ENCODE results near the gene LCNL1. TPM values are rescaled to one million over a fixed set of nuclear protein-coding genes. Genes with fewer than 3 reads are reported as not detected.

Gene LCNL1
- total RNA-seq, 1 experiment from 2014 or later = not detected

DNA sequence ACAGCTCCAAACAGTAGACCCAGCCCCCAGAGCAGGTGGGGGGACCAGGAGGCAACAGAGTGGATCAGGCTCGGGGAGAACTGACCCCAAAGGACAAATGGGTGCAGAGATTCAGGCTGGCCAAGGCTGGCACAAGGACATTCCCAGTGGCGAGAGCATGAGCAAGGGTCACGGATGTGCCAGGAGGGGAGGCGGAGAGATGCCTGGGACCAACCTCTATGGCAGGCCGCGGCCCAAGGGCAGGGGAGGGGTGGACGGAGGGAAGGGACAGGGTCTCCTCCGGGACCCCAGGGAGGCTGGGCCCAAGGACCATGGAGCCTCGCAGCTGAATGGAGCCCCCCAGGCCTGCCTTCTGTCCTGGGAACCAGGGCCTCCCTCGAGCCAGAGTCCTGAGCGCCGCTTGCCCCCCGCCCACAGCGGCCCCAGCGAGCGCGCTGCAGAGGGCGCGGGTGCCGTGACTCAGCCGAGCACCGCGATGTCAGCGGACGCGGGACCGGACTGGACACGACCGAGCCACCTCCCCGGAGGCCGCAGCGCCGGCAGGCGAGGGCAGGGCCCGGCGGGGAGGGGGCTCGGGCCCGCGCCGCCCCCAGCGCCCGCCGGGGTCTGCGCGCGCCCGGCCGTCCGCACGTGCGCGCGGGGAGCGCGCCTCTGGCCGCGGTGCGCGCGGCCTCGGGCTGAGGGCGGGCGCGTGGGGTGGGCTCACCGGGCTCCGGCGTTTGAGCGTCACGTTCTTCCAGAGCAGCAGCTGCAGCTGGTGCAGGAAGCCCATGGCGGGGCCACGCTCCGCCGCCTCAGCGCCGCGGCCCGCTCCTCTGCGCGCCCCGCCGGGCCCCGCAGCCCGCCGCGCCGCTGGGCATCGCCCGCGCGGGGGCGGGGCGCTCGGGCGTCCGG lies 44.8 kb downstream of the LCNL1 start, which contains the start of gene ABCA2:
ABCA2 (minus strand) TSS at position 869 of the 894 bp plus-strand sequence; CDS start at position 772, 97 bp downstream.
- no peak for DNase-seq (ENCODE audit: low spot score)
- Histone ChIP-seq H3K27me3 (replicated peaks; ENCODE audit: insufficient read depth, low read depth, low read length, poor library complexity) (no peaks in the 10 kb centered on the region), H3K4me1 (ENCODE audit: insufficient read depth, low read length, poor library complexity, severe bottlenecking) (peaks cover 10% of the 10 kb centered on the region), H3K4me3 (ENCODE audit: low read depth, low read length, poor library complexity, severe bottlenecking) (peak within 1 kb of the TSS; percentile 61), H3K36me3 (ENCODE audit: insufficient read depth, low read length, poor library complexity, severe bottlenecking) (no peaks in the 10 kb centered on the region), H3K9me3 (ENCODE audit: low read depth, low read length, poor library complexity, severe bottlenecking) (no peaks in the 10 kb centered on the region), H3K27ac (ENCODE audit: low read depth, low read length, poor library complexity, severe bottlenecking) (peak within 1 kb of the TSS; percentile 64)
- intact Hi-C loops (cut with micrococcal nuclease; ENCODE audit: unreplicated experiment) = no loop called here
- POLR2A ChIA-PET (ENCODE audit: low non-redundant PET) = no interaction called here
- no TSS peak for BruUV-seq (replicated peaks)
- TF ChIP-seq, protein P1, sequence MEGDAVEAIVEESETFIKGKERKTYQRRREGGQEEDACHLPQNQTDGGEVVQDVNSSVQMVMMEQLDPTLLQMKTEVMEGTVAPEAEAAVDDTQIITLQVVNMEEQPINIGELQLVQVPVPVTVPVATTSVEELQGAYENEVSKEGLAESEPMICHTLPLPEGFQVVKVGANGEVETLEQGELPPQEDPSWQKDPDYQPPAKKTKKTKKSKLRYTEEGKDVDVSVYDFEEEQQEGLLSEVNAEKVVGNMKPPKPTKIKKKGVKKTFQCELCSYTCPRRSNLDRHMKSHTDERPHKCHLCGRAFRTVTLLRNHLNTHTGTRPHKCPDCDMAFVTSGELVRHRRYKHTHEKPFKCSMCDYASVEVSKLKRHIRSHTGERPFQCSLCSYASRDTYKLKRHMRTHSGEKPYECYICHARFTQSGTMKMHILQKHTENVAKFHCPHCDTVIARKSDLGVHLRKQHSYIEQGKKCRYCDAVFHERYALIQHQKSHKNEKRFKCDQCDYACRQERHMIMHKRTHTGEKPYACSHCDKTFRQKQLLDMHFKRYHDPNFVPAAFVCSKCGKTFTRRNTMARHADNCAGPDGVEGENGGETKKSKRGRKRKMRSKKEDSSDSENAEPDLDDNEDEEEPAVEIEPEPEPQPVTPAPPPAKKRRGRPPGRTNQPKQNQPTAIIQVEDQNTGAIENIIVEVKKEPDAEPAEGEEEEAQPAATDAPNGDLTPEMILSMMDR (conservative IDR thresholded peaks at IDR 0.05; ENCODE audit: low read depth, low read length) = no peak
- TF ChIP-seq EZH2 (IDR thresholded peaks at IDR 0.05; ENCODE audit: borderline replicate concordance, low read depth, low read length, poor library complexity, severe bottlenecking) = no peak
- CTCF ChIA-PET = interaction anchor here (0.5 to 0.6 kb wide), 2 partner anchors 15 to 204 kb away, joined by 5 read pairs; no protein-coding TSS in a partner anchor

DNA sequence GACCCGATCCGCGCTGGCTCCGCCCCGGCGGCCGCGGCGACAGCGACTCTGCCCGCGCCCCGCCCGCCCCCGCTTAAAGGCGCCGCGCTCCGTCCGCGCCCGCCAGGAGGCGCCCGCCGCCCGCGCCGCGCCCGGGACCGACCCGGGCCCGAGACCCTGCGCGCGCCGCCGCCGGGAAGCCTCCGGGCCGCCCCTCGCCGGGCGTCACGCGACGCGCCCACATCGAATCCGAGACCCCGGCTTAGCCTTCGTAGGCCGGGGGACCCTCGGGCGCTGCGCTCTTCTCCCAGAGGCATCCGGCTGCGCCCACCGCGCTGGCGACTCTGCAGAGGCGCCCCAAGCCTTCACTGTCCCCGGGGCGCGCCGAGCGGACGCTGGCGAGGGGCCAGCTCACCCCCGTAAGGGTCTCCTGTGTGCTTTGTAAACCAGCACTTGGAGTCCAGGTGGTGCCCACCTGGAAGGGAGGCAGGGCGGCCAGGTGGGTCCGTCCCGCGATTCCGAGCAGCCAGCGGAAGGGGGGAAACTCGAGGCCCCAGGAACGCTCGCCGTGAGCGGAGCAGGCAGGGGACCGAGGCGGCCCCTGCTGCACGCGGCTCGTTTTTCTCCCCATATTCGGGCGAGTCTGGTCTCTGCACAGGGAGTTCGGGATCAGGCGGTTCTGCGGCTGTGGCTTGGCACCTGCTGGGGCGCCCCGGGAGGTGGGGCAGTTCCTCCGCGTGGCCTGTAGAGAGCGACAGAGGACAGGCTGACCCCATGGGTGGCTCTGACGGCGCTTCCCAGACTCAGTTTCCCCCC lies 45.7 kb downstream of the LCNL1 start:
- BruUV-seq (replicated peaks) = no TSS peak
- TF ChIP-seq, protein P1 (conservative IDR thresholded peaks at IDR 0.05; ENCODE audit: low read depth, low read length) = 0 out of 2 replicates have a peak, but pooled peaks have one; percentile 37
- no peak for TF ChIP-seq EZH2 (IDR thresholded peaks at IDR 0.05; ENCODE audit: borderline replicate concordance, low read depth, low read length, poor library complexity, severe bottlenecking)
- H3K36me3 ChIP-seq (ENCODE audit: insufficient read depth, low read length, poor library complexity, severe bottlenecking) = no peaks in the 10 kb centered on the region
- DNase-seq (ENCODE audit: low spot score) = peak; percentile 81
- peaks cover 10% of the 10 kb centered on the region for H3K4me1 ChIP-seq (ENCODE audit: insufficient read depth, low read length, poor library complexity, severe bottlenecking)
- H3K9me3 ChIP-seq (ENCODE audit: low read depth, low read length, poor library complexity, severe bottlenecking) = no peaks in the 10 kb centered on the region
- H3K27me3 ChIP-seq (replicated peaks; ENCODE audit: insufficient read depth, low read depth, low read length, poor library complexity) = no peaks in the 10 kb centered on the region
- intact Hi-C loops (cut with micrococcal nuclease; ENCODE audit: unreplicated experiment) = no loop called here
- peak overlapping the region; percentile 64 for H3K27ac ChIP-seq (ENCODE audit: low read depth, low read length, poor library complexity, severe bottlenecking)
- ChIA-PET CTCF (interaction anchor here (0.5 to 1.5 kb wide), 8 partner anchors 18 to 250 kb away, joined by 3 to 9 read pairs (median 5); partner anchors contain the start of gene PAXX), POLR2A (ENCODE audit: low non-redundant PET) (no interaction called here)
- H3K4me3 ChIP-seq (ENCODE audit: low read depth, low read length, poor library complexity, severe bottlenecking) = peak overlapping the region; percentile 61

All from A673 (cell line).